IPS DF 6.9 (cell line): ENCODE results near the gene MIS12.

Source experiments
- DNase-seq: peaks from one replicate; pipeline ENCODE4 v3.0.0-alpha.2; 2013; ENCODE audit warnings: low read depth, low spot score
- H3K27ac ChIP-seq: one replicate; pipeline ENCODE4 v1.5.1; 2013; ENCODE audit warnings: low read length, control low read depth
- H3K27me3 ChIP-seq: 2 replicates; pipeline ENCODE4 v1.6.1; 2013; ENCODE audit warnings: mild to moderate bottlenecking, low read length; ENCODE audit not compliant: control insufficient read depth, insufficient read depth
- H3K36me3 ChIP-seq: 2 replicates; pipeline ENCODE4 v1.6.1; 2013; ENCODE audit warnings: low read length; ENCODE audit not compliant: control insufficient read depth, insufficient read depth
- H3K4me1 ChIP-seq: 2 replicates; pipeline ENCODE4 v1.6.1; 2013; ENCODE audit warnings: low read length; ENCODE audit not compliant: control insufficient read depth, insufficient read depth
- H3K4me3 ChIP-seq: 2 replicates; pipeline ENCODE4 v1.5.1; 2013; ENCODE audit warnings: mild to moderate bottlenecking, low read length
- H3K9me3 ChIP-seq: 2 replicates; pipeline ENCODE4 v1.6.1; 2013; ENCODE audit warnings: low read length, inconsistent platforms; ENCODE audit not compliant: control insufficient read depth, insufficient read depth
- WGBS: extraction: QIAGEN DNeasy Blood & Tissue Kit; methylation state at CpG from one replicate; pipeline ENCODE4 v1.1.7; 2013; ENCODE audit warnings: mixed read lengths, missing lambda C conversion rate; ENCODE audit not compliant: insufficient read length, insufficient coverage; 5-methylcytosine and 5-hydroxymethylcytosine counted together

The MIS12 gene

GRCh38 chr17:5467416-5467815 lies 18.9 kb upstream of the MIS12 start:
- no peak for DNase-seq
- no peak overlapping the region for H3K27ac ChIP-seq

GRCh38 chr17:5468075-5468473 lies 18.3 kb upstream of the MIS12 start:
- no CpG with 5 or more reads among the region's 17 CpGs for WGBS
- H3K4me3 ChIP-seq: peak overlapping the region; percentile 90
- H3K27me3 ChIP-seq: no peaks in the 10 kb centered on the region
- no peaks in the 10 kb centered on the region for H3K4me1 ChIP-seq
- no peak overlapping the region for H3K27ac ChIP-seq
- DNase-seq: no peak
- no peaks in the 10 kb centered on the region; the same call in 1 of the 2 replicates for H3K36me3 ChIP-seq
- no peaks in the 10 kb centered on the region for H3K9me3 ChIP-seq

More at GRCh38 chr17:5467416-5467815, 18.9 kb upstream of the MIS12 start:
- no peaks in the 10 kb centered on the region; the same call in 1 of the 2 replicates for H3K36me3 ChIP-seq
- no peaks in the 10 kb centered on the region for H3K27me3 ChIP-seq
- H3K4me3 ChIP-seq: peak overlapping the region; percentile 90; the same call in 1 of the 2 replicates
- WGBS: no CpG with 5 or more reads among the region's 8 CpGs
- no peaks in the 10 kb centered on the region for H3K4me1 ChIP-seq
- H3K9me3 ChIP-seq: no peaks in the 10 kb centered on the region

GRCh38 chr17:5472511-5472910 lies 13.9 kb upstream of the MIS12 start:
- Histone ChIP-seq H3K9me3 (no peaks in the 10 kb centered on the region), H3K4me3 (no peak overlapping the region), H3K27ac (no peak overlapping the region), H3K4me1 (no peaks in the 10 kb centered on the region), H3K27me3 (no peaks in the 10 kb centered on the region), H3K36me3 (peaks cover 7% of the 10 kb centered on the region; the same call in 1 of the 2 replicates)
- DNase-seq: no peak
- 100% methylated on average over 1 of the region's 3 CpGs for WGBS

DNA sequence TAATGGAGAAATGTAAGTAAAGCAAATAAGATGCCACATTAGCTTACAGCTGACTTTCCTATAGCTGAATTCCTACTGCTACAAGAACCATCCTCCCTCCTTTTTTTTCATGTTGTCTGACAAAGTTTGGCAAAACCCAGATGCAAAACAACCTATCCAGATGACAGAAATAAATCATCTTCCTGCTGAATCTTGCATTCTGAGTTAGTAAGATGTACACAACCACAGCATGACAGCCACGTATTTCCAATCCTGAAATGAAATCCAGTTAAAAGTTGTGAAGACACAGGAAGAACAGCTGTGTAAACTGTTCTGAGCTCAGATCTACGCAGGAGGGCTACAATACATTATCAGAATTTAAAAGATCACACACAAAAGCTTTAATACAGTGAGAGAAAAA lies 12.5 kb upstream of the MIS12 start:
- Histone ChIP-seq H3K4me3 (no peak overlapping the region), H3K36me3 (peaks cover 12% of the 10 kb centered on the region; the same call in 1 of the 2 replicates), H3K27ac (no peak overlapping the region), H3K4me1 (no peaks in the 10 kb centered on the region), H3K9me3 (no peaks in the 10 kb centered on the region), H3K27me3 (no peaks in the 10 kb centered on the region)
- WGBS: no CpG with 5 or more reads among the region's 2 CpGs
- no peak for DNase-seq

DNA sequence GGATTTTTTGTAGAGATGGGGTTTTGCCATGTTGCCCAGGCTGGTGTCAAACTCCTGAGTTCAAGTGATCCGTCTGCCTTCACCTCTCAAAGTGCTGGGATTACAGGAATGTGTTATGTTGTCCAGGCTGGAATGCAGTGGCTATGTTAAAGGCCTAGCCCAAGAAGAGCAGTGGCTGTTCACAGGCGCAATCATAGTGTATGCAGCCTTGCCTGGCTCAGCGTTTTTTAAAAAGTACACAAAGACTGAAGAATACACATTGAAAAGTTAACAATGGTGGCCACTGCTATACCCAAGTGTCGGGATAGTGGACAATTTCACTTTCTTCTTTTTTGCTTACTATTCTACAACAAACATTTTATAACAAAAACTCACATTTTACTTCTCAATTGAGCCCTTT lies 7.4 kb upstream of the MIS12 start:
- WGBS: no CpG with 5 or more reads among the region's 4 CpGs
- Histone ChIP-seq H3K36me3 (peaks cover 19% of the 10 kb centered on the region; the same call in 1 of the 2 replicates), H3K4me1 (no peaks in the 10 kb centered on the region), H3K9me3 (no peaks in the 10 kb centered on the region), H3K27me3 (no peaks in the 10 kb centered on the region), H3K4me3 (no peak overlapping the region), H3K27ac (no peak overlapping the region)
- no peak for DNase-seq

GRCh38 chr17:5480962-5481361 lies 5.4 kb upstream of the MIS12 start:
- no peak for DNase-seq
- no CpG with 5 or more reads among the region's 6 CpGs for WGBS
- H3K36me3 ChIP-seq: peaks cover 15% of the 10 kb centered on the region; the same call in 1 of the 2 replicates

GRCh38 chr17:5481451-5481850 lies 4.9 kb upstream of the MIS12 start:
- Histone ChIP-seq H3K4me1 (no peaks in the 10 kb centered on the region), H3K4me3 (no peak overlapping the region), H3K27ac (no peak overlapping the region), H3K36me3 (peaks cover 15% of the 10 kb centered on the region; the same call in 1 of the 2 replicates), H3K27me3 (no peaks in the 10 kb centered on the region), H3K9me3 (no peaks in the 10 kb centered on the region)
- no peak for DNase-seq
- WGBS: no CpG with 5 or more reads among the region's 4 CpGs

More at GRCh38 chr17:5480962-5481361, 5.4 kb upstream of the MIS12 start:
- Histone ChIP-seq H3K4me1 (no peaks in the 10 kb centered on the region), H3K4me3 (no peak overlapping the region), H3K27ac (no peak overlapping the region), H3K27me3 (no peaks in the 10 kb centered on the region), H3K9me3 (no peaks in the 10 kb centered on the region)

DNA sequence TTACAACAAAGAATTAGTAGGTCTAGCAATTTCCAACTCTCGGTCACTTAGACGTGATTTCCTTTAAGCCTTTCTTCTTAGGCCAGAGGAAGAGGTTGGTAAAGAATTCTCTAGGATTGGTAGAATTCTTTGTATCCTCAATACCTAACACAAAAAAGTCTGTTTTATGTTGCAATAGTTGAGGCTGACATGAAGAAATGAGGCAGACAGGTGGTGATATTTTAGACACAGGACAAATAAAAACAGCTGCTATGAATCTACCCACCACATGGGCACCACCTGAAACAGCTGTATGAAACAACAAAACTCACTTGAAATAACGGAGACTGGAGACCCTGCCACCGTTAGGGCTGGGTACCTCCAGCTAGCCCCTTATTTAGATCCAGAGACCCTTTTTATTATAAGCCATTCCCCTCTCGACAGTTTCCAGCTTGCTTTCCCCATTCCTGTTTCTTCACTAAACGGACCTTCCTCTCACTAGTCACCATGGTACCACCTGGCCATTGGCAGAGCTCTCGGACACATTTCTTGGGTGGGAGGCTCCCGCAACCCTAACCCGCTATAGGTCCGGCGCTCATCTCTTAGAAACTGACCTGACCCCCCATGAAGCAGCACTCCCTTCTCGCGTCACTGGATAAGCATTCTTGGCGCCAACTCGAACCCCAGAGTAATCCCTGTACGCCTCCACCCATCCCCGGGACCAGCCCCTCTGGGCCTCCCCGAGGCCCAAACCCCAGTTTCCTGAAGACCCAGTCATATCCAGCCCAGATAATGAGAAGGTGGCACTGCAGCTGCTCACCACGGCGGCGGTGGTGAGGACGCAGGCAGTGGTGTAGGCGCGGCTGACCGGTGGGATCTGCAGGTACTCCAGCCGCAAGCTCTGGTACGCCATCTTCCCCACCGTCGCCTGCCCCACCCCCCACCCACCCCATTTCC lies 828 bp upstream of the MIS12 start, which contains the start of gene DERL2:
Gene DERL2 (minus strand): TSS at position 909 of the 936 bp plus-strand sequence. CDS start 17 bp downstream, at position 892.
- Histone ChIP-seq H3K9me3 (no peaks in the 10 kb centered on the region), H3K4me3 (peak within 1 kb of the TSS; percentile 93), H3K27me3 (no peaks in the 10 kb centered on the region), H3K4me1 (no peaks in the 10 kb centered on the region), H3K36me3 (peaks cover 9% of the 10 kb centered on the region; the same call in 1 of the 2 replicates), H3K27ac (no peak within 1 kb of the TSS)
- DNase-seq: no peak
- WGBS: no CpG with 5 or more reads among the region's 29 CpGs

GRCh38 chr17:5488752-5489151 lies 2.4 kb downstream of the MIS12 start:
- DNase-seq: no peak
- H3K27ac ChIP-seq: no peak overlapping the region
- no CpG with 5 or more reads among the region's 8 CpGs for WGBS
- no peak overlapping the region for H3K4me3 ChIP-seq
- peaks cover 9% of the 10 kb centered on the region; the same call in 1 of the 2 replicates for H3K36me3 ChIP-seq
- no peaks in the 10 kb centered on the region for H3K4me1 ChIP-seq
- no peaks in the 10 kb centered on the region for H3K9me3 ChIP-seq
- no peaks in the 10 kb centered on the region for H3K27me3 ChIP-seq

GRCh38 chr17:5492970-5493369 lies 6.6 kb downstream of the MIS12 start:
- no CpG with 5 or more reads among the region's 2 CpGs for WGBS
- H3K27me3 ChIP-seq: no peaks in the 10 kb centered on the region
- peaks cover 6% of the 10 kb centered on the region; the same call in 1 of the 2 replicates for H3K36me3 ChIP-seq
- DNase-seq: no peak
- no peak overlapping the region for H3K4me3 ChIP-seq
- H3K9me3 ChIP-seq: no peaks in the 10 kb centered on the region
- H3K4me1 ChIP-seq: no peaks in the 10 kb centered on the region
- no peak overlapping the region for H3K27ac ChIP-seq
